KMS-11 (cell line): Measurements from ENCODE around the gene SORCS2.

Experiments used
- H2AFZ ChIP-seq: fragments of 200-600 bp; sonication (generic); 2 replicates; pipeline ENCODE4 v1.6.1; 2016; ENCODE audit warnings: antibody characterized with exemption, mixed run types, low read depth
- H3K27ac ChIP-seq: fragments of 200-600 bp; sonication (generic); 2 replicates; pipeline ENCODE4 v1.6.1; 2016; ENCODE audit warnings: mild to moderate bottlenecking, mixed run types
- H3K27me3 ChIP-seq: fragments of 200-600 bp; sonication (generic); 2 replicates; pipeline ENCODE4 v1.6.1; 2017; ENCODE audit warnings: mild to moderate bottlenecking, low read depth, mixed run types, moderate library complexity; ENCODE audit not compliant: insufficient read depth
- H3K36me3 ChIP-seq: fragments of 200-600 bp; sonication (generic); 2 replicates; pipeline ENCODE4 v1.6.1; 2017; ENCODE audit warnings: mild to moderate bottlenecking, mixed run types; ENCODE audit not compliant: insufficient read depth
- H3K4me1 ChIP-seq: fragments of 200-600 bp; sonication (generic); 2 replicates; pipeline ENCODE4 v1.6.1; 2016; ENCODE audit warnings: mild to moderate bottlenecking, low read depth, mixed run types; ENCODE audit not compliant: poor library complexity, severe bottlenecking
- H3K4me2 ChIP-seq: fragments of 200-600 bp; sonication (generic); 2 replicates; pipeline ENCODE4 v1.7.0; 2016; ENCODE audit warnings: mild to moderate bottlenecking, mixed run types
- H3K4me3 ChIP-seq: fragments of 200-600 bp; sonication (generic); IDR thresholded peaks from 2 replicates; pipeline ENCODE4 v1.6.1; 2017; ENCODE audit warnings: low read depth, low read length, mixed read lengths; ENCODE audit not compliant: insufficient read depth
- H3K79me2 ChIP-seq: fragments of 200-600 bp; sonication (generic); 2 replicates; pipeline ENCODE4 v1.6.1; 2016; ENCODE audit warnings: low read depth, mixed run types; ENCODE audit not compliant: insufficient read depth
- H3K9ac ChIP-seq: fragments of 200-600 bp; sonication (generic); 2 replicates; pipeline ENCODE4 v1.6.1; 2016; ENCODE audit warnings: mild to moderate bottlenecking, mixed run types
- H4K20me1 ChIP-seq: fragments of 200-600 bp; sonication (generic); 2 replicates; pipeline ENCODE4 v1.6.1; 2016; ENCODE audit warnings: mild to moderate bottlenecking, mixed run types; ENCODE audit not compliant: insufficient read depth
- TF ChIP-seq, protein P1 (sequence below): fragments of 200-600 bp; sonication (generic); conservative IDR thresholded peaks from 2 replicates; pipeline ENCODE4 v1.6.1; 2017; ENCODE audit warnings: low read depth, mild to moderate bottlenecking, antibody characterized with exemption, low read length, moderate library complexity, mixed read lengths

Gene SORCS2

DNA sequence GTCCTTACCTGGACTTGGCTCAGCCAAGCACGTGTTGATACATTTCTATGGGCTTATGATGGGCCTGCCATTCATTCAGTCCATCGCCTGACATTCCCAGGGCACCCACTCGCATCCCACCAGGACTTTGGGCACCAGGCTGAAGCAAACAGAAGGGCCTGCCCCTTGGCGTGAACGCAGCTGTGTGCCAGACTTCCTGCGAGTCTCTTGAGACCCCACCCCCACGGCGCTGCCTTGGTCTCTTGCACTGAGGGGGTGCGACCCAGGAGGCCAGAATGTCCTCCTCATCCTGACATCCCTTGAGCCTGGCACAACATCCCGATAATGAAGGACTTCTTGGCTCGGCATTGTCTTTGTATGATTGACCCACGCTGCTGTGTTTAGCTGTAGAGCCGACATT is 243.9 kb downstream of the SORCS2 start:
- Histone ChIP-seq H4K20me1 (no peaks in the 10 kb centered on the region), H3K36me3 (no peaks in the 10 kb centered on the region), H2AFZ (no peak overlapping the region), H3K4me1 (no peaks in the 10 kb centered on the region), H3K4me3 (no peak overlapping the region), H3K9ac (no peak overlapping the region), H3K27ac (no peak overlapping the region), H3K4me2 (no peak overlapping the region), H3K27me3 (no peaks in the 10 kb centered on the region), H3K79me2 (no peaks in the 10 kb centered on the region)
- TF ChIP-seq, protein P1, sequence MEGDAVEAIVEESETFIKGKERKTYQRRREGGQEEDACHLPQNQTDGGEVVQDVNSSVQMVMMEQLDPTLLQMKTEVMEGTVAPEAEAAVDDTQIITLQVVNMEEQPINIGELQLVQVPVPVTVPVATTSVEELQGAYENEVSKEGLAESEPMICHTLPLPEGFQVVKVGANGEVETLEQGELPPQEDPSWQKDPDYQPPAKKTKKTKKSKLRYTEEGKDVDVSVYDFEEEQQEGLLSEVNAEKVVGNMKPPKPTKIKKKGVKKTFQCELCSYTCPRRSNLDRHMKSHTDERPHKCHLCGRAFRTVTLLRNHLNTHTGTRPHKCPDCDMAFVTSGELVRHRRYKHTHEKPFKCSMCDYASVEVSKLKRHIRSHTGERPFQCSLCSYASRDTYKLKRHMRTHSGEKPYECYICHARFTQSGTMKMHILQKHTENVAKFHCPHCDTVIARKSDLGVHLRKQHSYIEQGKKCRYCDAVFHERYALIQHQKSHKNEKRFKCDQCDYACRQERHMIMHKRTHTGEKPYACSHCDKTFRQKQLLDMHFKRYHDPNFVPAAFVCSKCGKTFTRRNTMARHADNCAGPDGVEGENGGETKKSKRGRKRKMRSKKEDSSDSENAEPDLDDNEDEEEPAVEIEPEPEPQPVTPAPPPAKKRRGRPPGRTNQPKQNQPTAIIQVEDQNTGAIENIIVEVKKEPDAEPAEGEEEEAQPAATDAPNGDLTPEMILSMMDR = no peak

DNA sequence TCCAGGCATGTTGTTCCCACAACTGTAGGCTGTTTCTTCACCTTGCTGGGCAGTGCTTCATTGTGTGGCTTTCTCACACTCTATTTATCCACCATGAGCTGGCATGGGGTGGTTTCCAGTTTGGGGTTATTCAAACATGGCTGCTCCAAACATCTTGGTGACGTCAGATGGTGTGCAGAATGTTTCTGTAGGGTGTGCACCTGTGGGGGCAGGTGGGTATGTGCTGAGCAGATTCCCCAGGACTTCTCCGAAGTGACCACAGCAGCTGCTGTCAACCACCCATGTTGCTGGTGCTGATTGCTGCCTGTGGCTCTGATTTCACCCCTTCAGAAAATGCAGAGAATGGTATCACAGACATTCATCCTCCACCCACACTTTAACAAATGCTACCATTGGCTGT is 247.4 kb downstream of the SORCS2 start:
- Histone ChIP-seq H3K4me1 (no peaks in the 10 kb centered on the region), H4K20me1 (no peaks in the 10 kb centered on the region), H3K27me3 (0 out of 2 replicates have a peak, but pooled peaks cover 3% of the 10 kb centered on the region), H3K4me3 (no peak overlapping the region), H3K9ac (no peak overlapping the region), H3K27ac (no peak overlapping the region), H3K79me2 (no peaks in the 10 kb centered on the region), H3K4me2 (no peak overlapping the region), H2AFZ (no peak overlapping the region), H3K36me3 (no peaks in the 10 kb centered on the region)
- TF ChIP-seq, protein P1 = no peak

DNA sequence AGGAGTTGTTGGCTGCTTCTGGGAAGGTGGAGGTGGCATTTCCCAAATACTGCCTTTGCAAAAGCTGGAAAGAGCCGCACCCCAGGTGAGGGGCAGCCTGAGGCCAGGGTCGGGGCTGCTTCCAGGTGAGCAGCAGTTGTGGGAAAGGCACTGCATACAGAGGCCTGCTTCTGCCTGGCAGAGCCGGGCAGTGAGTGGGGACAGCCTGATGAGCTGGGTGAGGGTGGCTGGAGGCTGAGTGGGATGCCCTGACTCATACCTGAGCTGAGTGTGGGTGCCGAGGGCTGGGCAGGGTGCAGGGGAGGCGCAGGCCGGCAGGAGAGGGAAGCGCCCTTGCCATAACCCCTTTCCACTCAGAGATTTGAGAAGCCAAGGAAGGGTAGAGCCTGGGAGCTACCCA is 248.9 kb downstream of the SORCS2 start:
- no peaks in the 10 kb centered on the region for H4K20me1 ChIP-seq
- H3K27ac ChIP-seq = no peak overlapping the region
- H3K79me2 ChIP-seq = no peaks in the 10 kb centered on the region
- TF ChIP-seq, protein P1 = no peak
- H3K36me3 ChIP-seq = no peaks in the 10 kb centered on the region
- peaks cover 3% of the 10 kb centered on the region; the same call in 1 of the 2 replicates for H3K27me3 ChIP-seq
- H2AFZ ChIP-seq = no peak overlapping the region
- no peak overlapping the region for H3K4me3 ChIP-seq
- no peak overlapping the region for H3K9ac ChIP-seq
- H3K4me1 ChIP-seq = no peaks in the 10 kb centered on the region
- no peak overlapping the region for H3K4me2 ChIP-seq

DNA sequence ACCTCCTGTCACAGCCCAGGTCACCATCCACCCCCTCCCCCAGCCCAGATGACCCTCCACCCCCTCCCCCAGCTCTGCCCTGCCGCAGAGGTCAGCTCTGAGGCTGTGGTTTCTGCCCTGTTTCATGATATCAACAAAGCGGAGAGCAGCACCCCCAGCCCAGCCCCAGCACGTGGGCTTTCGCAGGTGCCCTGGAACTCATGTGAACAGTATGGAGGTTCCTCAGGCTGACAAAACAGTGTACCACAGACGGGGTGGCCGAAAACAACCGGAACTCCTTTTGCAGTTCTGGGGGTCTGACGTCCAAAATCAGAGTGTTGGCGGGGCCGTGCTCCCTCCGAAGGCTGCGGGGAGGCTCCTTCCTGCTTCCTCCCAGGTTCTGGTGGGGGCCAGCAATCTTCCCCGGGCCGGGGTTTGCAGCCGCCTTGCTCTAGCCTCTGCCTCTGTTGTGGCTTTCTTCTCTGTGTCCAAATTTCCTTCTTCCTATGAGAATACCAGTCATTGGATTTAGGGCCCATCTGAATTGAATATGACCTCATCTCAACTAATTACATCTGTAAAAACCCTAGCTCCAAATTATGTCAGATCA is 250.3 kb downstream of the SORCS2 start:
- Histone ChIP-seq H3K27ac (no peak overlapping the region), H3K9ac (no peak overlapping the region), H3K36me3 (no peaks in the 10 kb centered on the region), H3K79me2 (no peaks in the 10 kb centered on the region), H3K4me3 (no peak overlapping the region), H2AFZ (no peak overlapping the region), H3K27me3 (peaks cover 3% of the 10 kb centered on the region; the same call in 1 of the 2 replicates), H4K20me1 (no peaks in the 10 kb centered on the region), H3K4me1 (no peaks in the 10 kb centered on the region), H3K4me2 (no peak overlapping the region)
- TF ChIP-seq, protein P1 = no peak
